ENCODE measurements around the gene WRAP53. TPM values are rescaled to one million over a fixed set of nuclear protein-coding genes. Genes with fewer than 3 reads are reported as not detected.

WRAP53 gene
- total RNA-seq, 4 donors from 2014 or later, result 3.7 to 33.0 (median 6.0) TPM

DNA sequence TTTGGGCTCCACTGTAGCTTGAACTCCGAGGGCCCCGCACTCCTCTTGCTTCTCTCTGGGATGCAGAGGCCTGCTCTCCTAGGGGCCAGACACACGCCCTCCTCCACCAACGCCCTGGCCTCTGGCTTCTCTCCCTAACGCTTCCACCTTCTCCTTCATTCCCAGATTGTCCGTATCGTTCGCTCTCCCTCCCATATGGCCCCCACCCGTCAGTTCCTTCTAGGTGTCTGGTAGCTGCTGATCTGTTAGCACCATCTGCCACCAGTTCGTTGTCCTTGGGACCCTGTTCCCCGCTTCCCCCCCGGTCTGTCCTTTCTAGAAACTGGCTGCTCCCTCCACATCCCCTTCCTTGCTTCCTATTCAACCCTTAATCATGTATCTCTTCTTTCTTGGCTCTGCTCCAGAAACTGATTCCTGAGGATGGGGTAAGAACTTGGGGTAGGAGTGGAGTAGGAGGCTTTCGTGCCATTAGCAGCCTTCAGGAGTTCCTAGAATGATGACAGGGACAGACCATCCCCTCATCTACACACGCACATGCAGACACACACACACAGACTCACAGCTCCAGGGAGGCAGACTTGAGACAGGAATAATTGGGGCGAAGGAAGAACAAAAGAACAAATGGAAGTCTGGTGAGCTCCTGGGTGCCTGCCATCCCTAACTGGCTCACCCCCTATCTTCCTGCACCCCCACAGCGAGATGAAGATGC is 33.3 kb upstream of the WRAP53 start:
- peaks cover 35% of the 10 kb centered on the region for H3K27me3 ChIP-seq
- no peak overlapping the region for H3K4me3 ChIP-seq
- H3K36me3 ChIP-seq, result no peaks in the 10 kb centered on the region
- no peak for TF ChIP-seq POLR2A (IDR thresholded peaks at IDR 0.05)
- TF ChIP-seq EP300 (IDR thresholded peaks at IDR 0.05; ENCODE audit: low read depth), result no peak
- in situ Hi-C loops (cut with MboI; ENCODE audit: low pct_ligation_motif_present in 1 of 4, low pct_unique_long_range_greater_than_20kb in 1 of 4, low sequenced_read_pairs in 3 of 4) (no loop called here), intact Hi-C loops (cut with DNase I; ENCODE audit: low total_unique reads) (no loop called here)
- no peak overlapping the region for H3K27ac ChIP-seq
- no peak for DNase-seq
- no peaks in the 10 kb centered on the region for H3K9me3 ChIP-seq
- peaks cover 4 to 29% (median 18%) of the 10 kb centered on the region in 4 donors for H3K4me1 ChIP-seq
- 78 to 86% methylated on average over 7 to 16 of the region's 16 CpGs for WGBS, 2 donors (ENCODE audit: low coverage in 1 of 2)

DNA sequence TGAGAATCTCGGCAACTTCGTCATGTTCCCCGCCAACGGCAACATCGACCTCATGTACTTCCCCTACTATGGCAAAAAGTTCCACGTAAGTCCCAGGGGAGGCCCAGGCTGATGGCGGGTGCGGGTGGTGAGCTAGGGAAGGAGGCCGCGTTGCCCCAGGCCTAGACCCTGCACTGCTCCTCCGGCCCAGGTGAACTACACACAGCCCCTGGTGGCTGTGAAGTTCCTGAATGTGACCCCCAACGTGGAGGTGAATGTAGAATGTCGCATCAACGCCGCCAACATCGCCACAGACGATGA is 32.8 kb upstream of the WRAP53 start:
- 94% methylated on average over 17 of the region's 17 CpGs; no CpG with 5 or more reads in 1 of the 2 donors for WGBS, 2 donors (ENCODE audit: low coverage in 1 of 2)
- Histone ChIP-seq H3K4me3 (no peak overlapping the region), H3K27me3 (peaks cover 30% of the 10 kb centered on the region), H3K36me3 (no peaks in the 10 kb centered on the region), H3K27ac (no peak overlapping the region), H3K4me1 (peaks cover 4 to 24% (median 13%) of the 10 kb centered on the region in 4 donors), H3K9me3 (no peaks in the 10 kb centered on the region)
- intact Hi-C loops (cut with DNase I; ENCODE audit: low total_unique reads) (no loop called here), in situ Hi-C loops (cut with MboI; ENCODE audit: low pct_ligation_motif_present in 1 of 4, low pct_unique_long_range_greater_than_20kb in 1 of 4, low sequenced_read_pairs in 3 of 4) (no loop called here)
- no peak for TF ChIP-seq POLR2A (IDR thresholded peaks at IDR 0.05)
- no peak for TF ChIP-seq POLR2AphosphoS5 (IDR thresholded peaks at IDR 0.05)
- TF ChIP-seq EP300 (IDR thresholded peaks at IDR 0.05; ENCODE audit: low read depth), result no peak
- TF ChIP-seq, protein P1, sequence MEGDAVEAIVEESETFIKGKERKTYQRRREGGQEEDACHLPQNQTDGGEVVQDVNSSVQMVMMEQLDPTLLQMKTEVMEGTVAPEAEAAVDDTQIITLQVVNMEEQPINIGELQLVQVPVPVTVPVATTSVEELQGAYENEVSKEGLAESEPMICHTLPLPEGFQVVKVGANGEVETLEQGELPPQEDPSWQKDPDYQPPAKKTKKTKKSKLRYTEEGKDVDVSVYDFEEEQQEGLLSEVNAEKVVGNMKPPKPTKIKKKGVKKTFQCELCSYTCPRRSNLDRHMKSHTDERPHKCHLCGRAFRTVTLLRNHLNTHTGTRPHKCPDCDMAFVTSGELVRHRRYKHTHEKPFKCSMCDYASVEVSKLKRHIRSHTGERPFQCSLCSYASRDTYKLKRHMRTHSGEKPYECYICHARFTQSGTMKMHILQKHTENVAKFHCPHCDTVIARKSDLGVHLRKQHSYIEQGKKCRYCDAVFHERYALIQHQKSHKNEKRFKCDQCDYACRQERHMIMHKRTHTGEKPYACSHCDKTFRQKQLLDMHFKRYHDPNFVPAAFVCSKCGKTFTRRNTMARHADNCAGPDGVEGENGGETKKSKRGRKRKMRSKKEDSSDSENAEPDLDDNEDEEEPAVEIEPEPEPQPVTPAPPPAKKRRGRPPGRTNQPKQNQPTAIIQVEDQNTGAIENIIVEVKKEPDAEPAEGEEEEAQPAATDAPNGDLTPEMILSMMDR (IDR thresholded peaks at IDR 0.05), result no peak
- no peak for DNase-seq

DNA sequence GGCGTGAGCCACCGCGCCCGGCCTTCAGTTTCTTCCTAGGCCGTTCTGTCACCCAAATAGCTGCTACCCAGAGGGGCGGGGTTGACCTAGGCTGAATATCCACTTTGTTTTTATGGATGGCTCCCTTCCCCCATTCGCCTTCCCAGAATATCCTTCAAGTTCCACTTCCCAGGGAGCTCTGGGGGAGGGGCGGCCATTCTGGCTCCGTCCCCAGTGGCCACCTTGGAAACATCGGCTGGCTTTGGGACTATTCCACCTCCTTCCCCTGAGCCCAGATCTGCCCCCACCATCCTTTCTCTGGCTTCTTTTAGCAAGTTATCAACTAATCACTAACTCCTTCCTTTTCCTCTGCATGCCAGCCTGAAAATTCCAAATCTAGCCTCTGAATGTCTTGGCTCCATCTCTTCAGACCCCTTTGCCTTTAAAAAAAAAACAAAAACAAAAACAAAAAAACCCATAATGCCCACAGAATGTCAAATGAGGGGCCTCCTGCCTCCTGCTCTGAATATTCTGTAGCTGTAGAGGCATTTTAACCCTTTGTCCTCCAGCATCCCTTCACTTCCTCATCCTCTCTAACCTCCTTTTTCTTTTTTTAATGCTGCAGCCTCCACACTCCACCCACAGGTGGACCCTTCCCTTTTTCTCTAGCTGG is 31.2 kb upstream of the WRAP53 start:
- peaks cover 0 to 8% (median 0%) of the 10 kb centered on the region in 4 donors for H3K4me1 ChIP-seq
- TF ChIP-seq POLR2AphosphoS5 (IDR thresholded peaks at IDR 0.05) (no peak), POLR2A (IDR thresholded peaks at IDR 0.05) (no peak), EP300 (IDR thresholded peaks at IDR 0.05; ENCODE audit: low read depth) (no peak)
- TF ChIP-seq, protein P1 (IDR thresholded peaks at IDR 0.05), result no peak
- DNase-seq, result peak; percentile 12
- peaks cover 14% of the 10 kb centered on the region for H3K27me3 ChIP-seq
- intact Hi-C loops (cut with DNase I; ENCODE audit: low total_unique reads) (no loop called here), in situ Hi-C loops (cut with MboI; ENCODE audit: low pct_ligation_motif_present in 1 of 4, low pct_unique_long_range_greater_than_20kb in 1 of 4, low sequenced_read_pairs in 3 of 4) (no loop called here)
- H3K9me3 ChIP-seq, result no peaks in the 10 kb centered on the region
- WGBS, 2 donors (ENCODE audit: low coverage in 1 of 2), result 40 to 61% methylated on average over 1 to 10 of the region's 10 CpGs
- H3K36me3 ChIP-seq, result no peaks in the 10 kb centered on the region
- H3K27ac ChIP-seq, result peak overlapping the region in 1 of 4 donors; percentile 18
- H3K4me3 ChIP-seq, result no peak overlapping the region

DNA sequence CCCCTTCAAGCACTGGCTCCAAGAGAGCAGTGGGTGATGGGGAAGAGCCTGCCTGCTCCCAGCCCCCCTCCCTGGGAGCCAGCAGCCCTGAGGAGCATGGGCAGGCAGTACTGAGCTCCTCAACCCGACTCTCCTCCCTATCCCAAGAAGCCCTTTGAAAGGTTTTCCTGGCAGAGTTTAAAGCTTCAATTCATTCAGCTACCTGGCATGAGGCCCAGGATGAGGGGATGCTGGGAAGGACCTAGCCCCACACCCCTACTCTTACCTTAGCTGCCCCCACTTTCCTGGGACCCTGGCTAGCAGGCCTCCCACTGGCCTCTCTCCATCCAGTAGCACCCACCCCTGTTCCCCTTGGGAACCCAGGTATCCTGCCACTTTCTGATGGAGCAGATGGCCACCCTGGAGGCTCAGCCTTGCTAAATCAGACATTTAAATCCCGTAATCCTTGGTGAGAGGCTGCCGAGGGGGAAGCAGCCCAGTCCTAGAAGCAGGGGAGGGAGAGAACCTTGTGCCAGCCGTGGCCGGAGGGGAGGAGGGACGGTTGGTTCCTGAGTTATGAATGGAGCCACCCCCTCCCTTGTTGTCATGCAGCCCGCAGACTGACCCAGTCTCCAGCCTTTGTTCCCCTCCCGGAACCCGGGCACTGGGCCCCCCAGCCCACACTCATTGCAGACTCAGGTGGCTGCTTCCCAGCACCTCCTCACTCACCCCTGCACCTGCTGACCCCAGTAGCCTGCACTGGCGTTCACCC is 20.4 kb upstream of the WRAP53 start:
- in situ Hi-C loops (cut with MboI; ENCODE audit: low pct_ligation_motif_present in 1 of 4, low pct_unique_long_range_greater_than_20kb in 1 of 4, low sequenced_read_pairs in 3 of 4), result no loop called here
- no peaks in the 10 kb centered on the region for H3K9me3 ChIP-seq

More for the DNA sequence above, 20.4 kb upstream of the WRAP53 start:
- WGBS, 2 donors (ENCODE audit: low coverage in 1 of 2), result 81 to 84% methylated on average over 5 to 10 of the region's 10 CpGs
- peaks cover 0 to 6% (median 0%) of the 10 kb centered on the region in 4 donors for H3K4me1 ChIP-seq
- no peak overlapping the region for H3K27ac ChIP-seq
- TF ChIP-seq POLR2AphosphoS5 (IDR thresholded peaks at IDR 0.05), result no peak
- TF ChIP-seq, protein P1 (IDR thresholded peaks at IDR 0.05), result no peak
- no peak for TF ChIP-seq EP300 (IDR thresholded peaks at IDR 0.05; ENCODE audit: low read depth)
- TF ChIP-seq POLR2A (IDR thresholded peaks at IDR 0.05), result no peak
- H3K36me3 ChIP-seq, result peaks cover 0 to 30% (median 13%) of the 10 kb centered on the region in 4 donors
- no peak overlapping the region for H3K4me3 ChIP-seq
- intact Hi-C loops (cut with DNase I; ENCODE audit: low total_unique reads), result no loop called here
- no peaks in the 10 kb centered on the region for H3K27me3 ChIP-seq
- no peak for DNase-seq

All from transverse colon (tissue), 4 donors.